HG03108 (cell line): ENCODE data around the gene PRPS1.
"Not testable (repeated sequence)": the region's sequence is repeated elsewhere in the genome, so short reads cannot be mapped to it uniquely, and the experiment has no call there.

ENCODE experiments used
- ATAC-seq: cut with Tn5 transposase; IDR thresholded peaks from one replicate; pipeline ENCODE4 v1.9.1; 2021; ENCODE audit warnings: moderate library complexity; ENCODE audit not compliant: unreplicated experiment

PRPS1 gene

GRCh38 chrX:107674480-107675364 lies 46.4 kb downstream of the PRPS1 start:
- ATAC-seq, result peak; percentile 22

DNA sequence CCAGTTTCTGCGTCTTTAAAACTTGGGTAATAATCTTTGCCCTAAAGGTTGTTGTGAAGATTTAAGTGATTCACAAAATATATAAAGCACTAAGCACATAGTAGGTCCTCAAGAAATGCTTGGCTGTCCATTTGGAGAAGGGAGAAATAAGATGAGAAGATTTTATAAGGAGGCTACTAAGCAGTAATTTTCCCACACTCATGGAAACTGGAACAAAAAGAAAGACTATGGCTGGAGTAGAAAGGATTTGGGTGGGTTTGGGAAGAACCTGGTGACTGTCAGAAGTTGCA lies 47.0 kb downstream of the PRPS1 start:
- ATAC-seq, result no peak

- no peak for ATAC-seq
Measured at GRCh38 chrX:107675823-107676555, 47.7 kb downstream of the PRPS1 start.

GRCh38 chrX:107676559-107677378 lies 48.5 kb downstream of the PRPS1 start:
- no peak for ATAC-seq

DNA sequence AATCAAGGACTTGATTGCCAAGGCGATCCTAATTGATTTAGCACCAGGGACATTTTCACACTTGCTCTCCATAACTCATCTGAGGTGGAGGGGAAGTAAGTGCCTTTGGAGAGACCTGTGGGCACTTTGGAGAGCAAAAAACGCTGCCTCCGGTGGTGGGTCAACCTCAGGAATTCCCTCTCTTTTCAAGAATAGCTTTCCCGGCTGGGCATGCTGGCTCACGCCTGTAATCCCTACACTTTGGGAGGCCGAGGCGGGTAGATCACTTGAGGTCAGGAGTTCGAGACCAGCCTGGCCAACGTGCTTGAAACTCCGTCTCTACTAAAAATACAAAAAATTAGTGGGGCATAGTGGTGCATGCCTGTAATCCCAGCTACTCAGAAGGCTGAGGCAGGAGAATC lies 49.2 kb downstream of the PRPS1 start:
- ATAC-seq, result no peak

DNA sequence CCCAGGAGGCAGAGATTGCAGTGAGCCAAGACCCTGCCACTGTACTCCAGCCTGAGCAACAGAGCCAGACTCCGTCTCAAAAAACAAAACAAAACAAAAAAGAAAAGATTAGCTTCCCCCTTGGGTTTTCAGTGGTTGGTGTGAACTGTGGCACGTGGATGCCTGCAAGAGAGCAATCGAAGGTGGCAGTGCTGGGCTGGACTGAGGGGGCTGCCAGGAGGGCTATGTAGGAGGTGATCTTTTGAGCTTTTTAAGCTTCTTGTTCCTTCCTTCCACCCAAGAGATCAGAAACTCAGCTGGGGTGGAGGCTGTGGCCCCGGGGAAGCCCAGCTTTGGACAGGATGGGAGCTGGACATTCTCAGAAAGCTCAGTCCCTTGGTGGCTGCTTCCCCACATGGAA lies 49.6 kb downstream of the PRPS1 start:
- ATAC-seq, result no peak

DNA sequence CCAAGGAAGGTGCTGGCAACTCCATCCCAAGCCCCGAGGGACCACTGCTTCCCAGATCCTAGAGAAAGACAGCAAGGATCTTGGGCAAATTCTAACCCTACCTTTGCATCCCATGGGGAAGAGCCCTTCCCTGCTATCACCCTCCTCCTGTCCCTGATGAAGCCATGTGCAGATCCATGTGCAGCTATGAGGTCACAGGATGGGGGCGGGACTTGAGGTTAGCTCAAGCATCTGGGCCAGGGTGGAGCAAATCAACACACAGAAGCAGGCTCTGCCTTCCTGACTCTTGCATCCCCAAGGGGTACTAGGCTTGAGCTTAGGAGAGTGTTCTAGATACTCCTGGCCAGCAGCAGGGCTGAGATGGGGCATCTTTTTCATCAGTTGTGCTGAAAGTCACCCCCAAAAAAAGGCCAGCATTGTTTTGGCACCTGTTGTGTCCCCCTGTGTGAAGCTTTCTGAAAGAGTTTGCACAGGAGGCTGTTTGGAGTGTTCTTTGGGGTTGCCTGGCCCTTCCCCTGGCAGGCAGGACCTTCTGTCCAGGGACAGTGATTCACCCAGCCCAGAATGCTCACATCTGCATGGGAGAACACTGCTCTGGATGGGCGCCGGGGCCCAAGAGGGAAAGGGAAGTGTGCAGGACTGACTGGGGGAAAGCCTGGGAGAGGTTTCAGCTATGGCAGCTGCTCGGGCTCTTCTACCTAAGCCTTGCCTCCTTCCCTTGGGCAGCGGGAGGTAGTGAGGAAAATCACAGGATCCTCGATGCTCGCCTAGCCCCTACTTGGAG lies 50.8 kb downstream of the PRPS1 start:
- ATAC-seq, result no peak

- ATAC-seq, result no peak
Measured at GRCh38 chrX:107682256-107682655, 53.9 kb downstream of the PRPS1 start.

GRCh38 chrX:107683124-107683895 lies 55.0 kb downstream of the PRPS1 start:
- ATAC-seq, result no peak

GRCh38 chrX:107683931-107684330 lies 55.6 kb downstream of the PRPS1 start:
- ATAC-seq, result no peak

GRCh38 chrX:107684956-107685385 lies 56.7 kb downstream of the PRPS1 start:
- ATAC-seq, result peak; percentile 87

- not testable (repeated sequence) for ATAC-seq
Measured at GRCh38 chrX:107685586-107685985, 57.3 kb downstream of the PRPS1 start.

- ATAC-seq, result no peak
Measured at GRCh38 chrX:107686026-107686425, 57.7 kb downstream of the PRPS1 start.

- no peak for ATAC-seq
Measured at GRCh38 chrX:107686792-107687191, 58.5 kb downstream of the PRPS1 start.

GRCh38 chrX:107687445-107687844 lies 59.1 kb downstream of the PRPS1 start:
- no peak for ATAC-seq

DNA sequence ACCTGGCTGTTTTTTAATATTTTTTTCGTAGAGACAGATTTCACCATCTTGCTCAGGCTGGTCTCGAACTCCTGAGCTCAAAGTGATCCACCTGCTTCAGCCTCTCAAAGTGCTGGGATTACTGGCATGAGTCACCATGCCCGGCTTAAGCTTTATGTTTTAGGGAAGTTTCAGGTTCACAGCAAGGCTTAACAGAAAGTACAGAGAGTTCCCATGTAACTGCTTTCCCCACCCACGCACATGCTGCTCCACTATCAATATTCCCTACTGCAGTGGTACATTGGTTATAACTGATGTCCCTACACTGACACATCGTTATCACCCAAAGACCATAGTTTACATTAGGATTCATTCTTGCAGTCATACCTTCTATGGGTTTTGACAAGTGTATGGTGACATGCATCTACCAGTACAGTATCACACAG lies 62.7 kb downstream of the PRPS1 start:
- no peak for ATAC-seq

DNA sequence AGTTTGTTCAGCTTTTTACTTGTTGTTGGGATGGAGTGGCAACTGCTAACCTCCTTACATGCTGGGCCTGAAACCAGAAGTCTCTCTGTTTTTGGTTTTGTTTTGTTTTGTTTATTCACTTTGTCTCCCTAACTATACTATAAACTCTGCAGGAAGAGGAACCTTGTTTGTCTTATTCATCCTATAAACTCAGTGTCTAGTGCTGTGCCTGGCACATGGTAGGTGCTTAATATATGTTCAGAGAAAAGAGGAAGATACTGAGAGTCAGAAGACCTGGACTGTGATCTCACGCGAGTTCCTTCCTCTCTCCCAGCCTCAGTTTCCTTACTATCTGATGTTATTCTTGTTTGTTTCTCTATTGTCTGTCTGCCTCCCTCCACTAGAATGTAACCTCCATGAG lies 71.3 kb downstream of the PRPS1 start:
- ATAC-seq, result no peak

- ATAC-seq, result no peak
Measured at GRCh38 chrX:107700317-107700774, 72.0 kb downstream of the PRPS1 start.
